ENCODE measurements around the gene H2BK1.

Gene H2BK1

GRCh38 chr7:151177310-151177709, 33.0 kb downstream of the H2BK1 start:
- no peak overlapping the region for H3K9ac ChIP-seq (ENCODE audit: low read depth, low read length)
- no peaks in the 10 kb centered on the region; the same call in 1 of the 2 replicates for H3K9me3 ChIP-seq (ENCODE audit: control insufficient read depth, insufficient read depth, low read length)
- H3K4me1 ChIP-seq (ENCODE audit: insufficient read depth, low read length) = no peaks in the 10 kb centered on the region
- H3K36me3 ChIP-seq (ENCODE audit: insufficient read depth, low read length) = no peaks in the 10 kb centered on the region

- no peaks in the 10 kb centered on the region for H3K36me3 ChIP-seq (ENCODE audit: insufficient read depth, low read length)
These were observed 33.9 kb downstream of the H2BK1 start for GRCh38 chr7:151176401-151176800.

GRCh38 chr7:151175793-151176311, 34.4 kb downstream of the H2BK1 start:
- Histone ChIP-seq H3K9me3 (ENCODE audit: control insufficient read depth, insufficient read depth, low read length) (no peaks in the 10 kb centered on the region; the same call in 1 of the 2 replicates), H3K4me1 (ENCODE audit: insufficient read depth, low read length) (no peaks in the 10 kb centered on the region), H3K9ac (ENCODE audit: low read depth, low read length) (no peak overlapping the region), H3K36me3 (ENCODE audit: insufficient read depth, low read length) (no peaks in the 10 kb centered on the region)

More at GRCh38 chr7:151176401-151176800, 33.9 kb downstream of the H2BK1 start:
- Histone ChIP-seq H3K9ac (ENCODE audit: low read depth, low read length) (no peak overlapping the region), H3K9me3 (ENCODE audit: control insufficient read depth, insufficient read depth, low read length) (no peaks in the 10 kb centered on the region; the same call in 1 of the 2 replicates), H3K4me1 (ENCODE audit: insufficient read depth, low read length) (no peaks in the 10 kb centered on the region)

DNA sequence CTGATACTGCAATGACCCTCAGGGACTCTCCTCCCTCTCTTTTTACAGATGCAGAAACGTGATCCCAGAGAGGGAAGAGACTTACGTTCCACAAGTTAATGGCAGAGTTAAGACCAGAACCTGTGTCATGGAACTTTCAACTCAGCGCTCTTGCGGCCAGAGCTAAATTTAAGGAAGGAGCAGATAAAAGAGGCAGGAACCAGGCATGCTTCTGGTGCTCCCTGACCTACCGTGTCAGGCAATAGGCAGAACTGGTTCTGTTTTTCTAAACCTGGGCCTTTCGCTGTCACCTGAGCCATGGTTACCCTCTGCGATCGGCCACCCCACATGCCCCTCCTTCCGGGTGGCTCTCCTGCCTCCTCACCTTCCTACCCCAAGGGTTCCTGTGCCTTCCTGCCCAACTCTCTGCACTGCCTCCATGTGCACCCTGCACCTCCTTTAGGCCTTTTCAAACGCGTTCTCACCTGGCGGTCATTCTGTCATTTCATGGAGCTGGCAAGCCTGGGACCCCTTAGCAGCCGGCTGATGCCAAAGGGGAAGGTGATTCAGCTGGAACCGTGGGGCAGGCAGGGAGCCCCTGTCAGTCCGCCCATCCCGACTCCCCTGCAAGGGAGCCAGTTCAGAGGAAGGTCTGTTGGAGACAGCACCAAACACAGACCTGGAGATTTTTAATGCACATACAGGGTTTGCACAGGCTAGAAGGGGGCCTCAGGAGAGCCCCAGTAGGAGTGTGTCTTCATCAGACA, 35.1 kb downstream of the H2BK1 start:
- Histone ChIP-seq H3K9me3 (ENCODE audit: control insufficient read depth, insufficient read depth, low read length) (no peaks in the 10 kb centered on the region; the same call in 1 of the 2 replicates), H3K9ac (ENCODE audit: low read depth, low read length) (no peak overlapping the region)

GRCh38 chr7:151174246-151175046, 35.8 kb downstream of the H2BK1 start:
- Histone ChIP-seq H3K4me1 (ENCODE audit: insufficient read depth, low read length) (no peaks in the 10 kb centered on the region), H3K9me3 (ENCODE audit: control insufficient read depth, insufficient read depth, low read length) (no peaks in the 10 kb centered on the region; the same call in 1 of the 2 replicates), H3K36me3 (ENCODE audit: insufficient read depth, low read length) (no peaks in the 10 kb centered on the region), H3K9ac (ENCODE audit: low read depth, low read length) (no peak overlapping the region)

More for the DNA sequence above, 35.1 kb downstream of the H2BK1 start:
- Histone ChIP-seq H3K4me1 (ENCODE audit: insufficient read depth, low read length) (no peaks in the 10 kb centered on the region), H3K36me3 (ENCODE audit: insufficient read depth, low read length) (no peaks in the 10 kb centered on the region)

GRCh38 chr7:151173386-151174245, 36.7 kb downstream of the H2BK1 start:
- Histone ChIP-seq H3K4me1 (ENCODE audit: insufficient read depth, low read length) (no peaks in the 10 kb centered on the region), H3K9ac (ENCODE audit: low read depth, low read length) (no peak overlapping the region), H3K36me3 (ENCODE audit: insufficient read depth, low read length) (no peaks in the 10 kb centered on the region)

DNA sequence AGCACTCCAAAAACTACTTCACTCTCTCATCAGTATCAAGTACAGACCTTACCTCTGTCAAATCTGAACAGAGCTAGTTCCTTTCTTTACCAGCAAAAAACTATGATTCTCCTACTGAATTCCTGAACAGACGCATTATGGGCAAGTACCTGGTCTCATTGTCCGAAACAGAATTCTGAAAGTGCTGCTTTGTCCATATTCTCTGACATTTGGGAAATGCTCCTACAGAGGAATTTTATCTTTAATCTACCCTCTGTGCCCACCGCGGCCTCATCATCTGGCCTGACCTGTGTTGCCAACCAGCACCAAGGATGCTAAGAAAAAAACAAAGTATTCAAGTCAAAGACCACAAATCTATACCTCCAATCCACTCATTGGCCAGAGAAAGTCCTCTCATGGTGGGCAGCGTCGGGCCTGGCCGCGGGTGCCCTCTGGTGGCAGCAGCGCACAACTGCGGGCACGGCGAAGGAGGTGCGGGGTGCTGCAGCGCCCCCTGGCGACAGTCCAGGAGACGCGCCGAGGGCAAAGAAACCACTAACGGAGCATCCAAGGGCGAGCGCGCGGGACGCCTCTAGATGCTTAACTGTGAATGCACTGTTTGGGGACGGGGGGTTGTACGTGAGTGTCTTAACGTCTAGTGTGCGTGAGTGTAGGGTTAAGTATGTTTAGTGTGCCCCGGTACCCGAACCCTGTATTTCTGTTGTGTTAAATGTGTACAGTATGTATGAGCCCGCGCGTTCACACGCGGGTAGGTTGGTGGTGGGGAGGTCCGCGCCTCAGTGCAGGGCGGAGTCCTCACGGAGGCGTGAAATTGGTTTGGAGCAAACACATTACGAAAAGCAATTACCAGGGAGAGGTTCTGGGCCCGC, 37.8 kb downstream of the H2BK1 start:
- H3K9ac ChIP-seq (ENCODE audit: low read depth, low read length) = no peak overlapping the region

More at GRCh38 chr7:151173386-151174245, 36.7 kb downstream of the H2BK1 start:
- no peaks in the 10 kb centered on the region; the same call in 1 of the 2 replicates for H3K9me3 ChIP-seq (ENCODE audit: control insufficient read depth, insufficient read depth, low read length)

GRCh38 chr7:151168787-151169162, 41.5 kb downstream of the H2BK1 start:
- H3K9ac ChIP-seq (ENCODE audit: low read depth, low read length) = peak overlapping the region; percentile 54; the same call in 1 of the 2 replicates
- no peaks in the 10 kb centered on the region for H3K36me3 ChIP-seq (ENCODE audit: insufficient read depth, low read length)
- H3K4me1 ChIP-seq (ENCODE audit: insufficient read depth, low read length) = no peaks in the 10 kb centered on the region
- H3K9me3 ChIP-seq (ENCODE audit: control insufficient read depth, insufficient read depth, low read length) = no peaks in the 10 kb centered on the region; the same call in 1 of the 2 replicates

More for the DNA sequence above, 37.8 kb downstream of the H2BK1 start:
- H3K4me1 ChIP-seq (ENCODE audit: insufficient read depth, low read length) = no peaks in the 10 kb centered on the region
- H3K36me3 ChIP-seq (ENCODE audit: insufficient read depth, low read length) = no peaks in the 10 kb centered on the region
- no peaks in the 10 kb centered on the region; the same call in 1 of the 2 replicates for H3K9me3 ChIP-seq (ENCODE audit: control insufficient read depth, insufficient read depth, low read length)

DNA sequence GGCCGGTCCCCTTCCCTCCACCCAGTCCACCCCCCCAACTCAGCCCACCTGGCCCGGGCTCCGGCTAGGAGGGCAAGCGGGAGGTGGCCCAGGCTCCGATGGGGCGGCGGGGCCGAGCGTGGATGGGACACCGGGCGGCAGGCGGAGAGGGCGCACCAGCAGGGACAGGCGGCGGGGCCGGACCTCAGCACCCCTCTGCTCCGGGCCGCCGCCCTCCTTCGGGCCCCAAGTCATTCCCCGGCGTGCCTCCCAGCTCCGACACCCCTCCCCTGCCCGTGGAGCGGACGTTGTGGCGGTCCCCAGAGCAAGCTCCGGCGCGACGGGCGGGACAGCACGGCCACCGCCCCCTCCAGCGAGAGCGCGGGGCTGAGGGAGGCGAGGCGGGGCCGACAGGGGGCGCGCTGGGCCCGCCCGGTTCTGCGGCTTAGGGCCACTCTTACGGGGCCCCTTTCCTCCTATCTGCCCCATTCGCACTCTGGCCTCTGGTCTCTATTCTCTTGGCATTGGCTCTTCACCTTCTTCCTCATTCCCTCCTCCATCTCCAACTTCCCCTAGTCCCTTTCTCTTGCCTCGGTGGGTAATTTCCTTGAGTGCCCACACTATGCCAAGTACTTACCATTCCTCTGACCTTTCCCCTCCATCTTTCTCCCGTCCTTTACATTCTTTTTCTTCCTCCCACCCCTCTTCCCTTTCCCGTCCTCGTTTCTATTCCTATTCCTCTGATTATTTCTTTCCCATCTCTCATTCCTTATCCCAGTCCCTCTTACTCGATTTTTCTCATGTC, 42.1 kb downstream of the H2BK1 start:
- H3K36me3 ChIP-seq (ENCODE audit: insufficient read depth, low read length) = no peaks in the 10 kb centered on the region
- no peaks in the 10 kb centered on the region for H3K4me1 ChIP-seq (ENCODE audit: insufficient read depth, low read length)
- H3K9ac ChIP-seq (ENCODE audit: low read depth, low read length) = peak overlapping the region; percentile 54; the same call in 1 of the 2 replicates
- no peaks in the 10 kb centered on the region; the same call in 1 of the 2 replicates for H3K9me3 ChIP-seq (ENCODE audit: control insufficient read depth, insufficient read depth, low read length)

GRCh38 chr7:151167197-151167961, 42.9 kb downstream of the H2BK1 start, which contains the start of gene GBX1:
Gene GBX1 (minus strand): TSS chr7:151167694. CDS start chr7:151167548, 146 bp downstream.
- H3K9me3 ChIP-seq (ENCODE audit: control insufficient read depth, insufficient read depth, low read length) = no peaks in the 10 kb centered on the region
- H3K4me1 ChIP-seq (ENCODE audit: insufficient read depth, low read length) = no peaks in the 10 kb centered on the region
- H3K9ac ChIP-seq (ENCODE audit: low read depth, low read length) = peak within 1 kb of the TSS; percentile 54
- H3K36me3 ChIP-seq (ENCODE audit: insufficient read depth, low read length) = no peaks in the 10 kb centered on the region

- Histone ChIP-seq H3K36me3 (ENCODE audit: insufficient read depth, low read length) (no peaks in the 10 kb centered on the region), H3K9ac (ENCODE audit: low read depth, low read length) (peak overlapping the region; percentile 54), H3K4me1 (ENCODE audit: insufficient read depth, low read length) (no peaks in the 10 kb centered on the region), H3K9me3 (ENCODE audit: control insufficient read depth, insufficient read depth, low read length) (no peaks in the 10 kb centered on the region)
These were observed 43.6 kb downstream of the H2BK1 start for GRCh38 chr7:151166629-151167196.

Measured in ES-I3 (cell line).